OCI-LY3 (cell line): ENCODE measurements around the gene MUCL3.

ENCODE experiments used
- EZH2phosphoT487 ChIP-seq: fragments of 200-600 bp; shearing (Covaris generic); IDR thresholded peaks from 2 replicates; pipeline ENCODE4 v1.6.1; 2018; ENCODE audit warnings: antibody characterized with exemption, mixed run types, low read depth
- TF ChIP-seq, protein P1 (sequence below): fragments of 200-600, 300-600 bp; sonication (generic); IDR thresholded peaks from 2 replicates; pipeline ENCODE4 v1.5.1; 2014; ENCODE audit warnings: antibody characterized with exemption, low read length, low read depth

DNA sequence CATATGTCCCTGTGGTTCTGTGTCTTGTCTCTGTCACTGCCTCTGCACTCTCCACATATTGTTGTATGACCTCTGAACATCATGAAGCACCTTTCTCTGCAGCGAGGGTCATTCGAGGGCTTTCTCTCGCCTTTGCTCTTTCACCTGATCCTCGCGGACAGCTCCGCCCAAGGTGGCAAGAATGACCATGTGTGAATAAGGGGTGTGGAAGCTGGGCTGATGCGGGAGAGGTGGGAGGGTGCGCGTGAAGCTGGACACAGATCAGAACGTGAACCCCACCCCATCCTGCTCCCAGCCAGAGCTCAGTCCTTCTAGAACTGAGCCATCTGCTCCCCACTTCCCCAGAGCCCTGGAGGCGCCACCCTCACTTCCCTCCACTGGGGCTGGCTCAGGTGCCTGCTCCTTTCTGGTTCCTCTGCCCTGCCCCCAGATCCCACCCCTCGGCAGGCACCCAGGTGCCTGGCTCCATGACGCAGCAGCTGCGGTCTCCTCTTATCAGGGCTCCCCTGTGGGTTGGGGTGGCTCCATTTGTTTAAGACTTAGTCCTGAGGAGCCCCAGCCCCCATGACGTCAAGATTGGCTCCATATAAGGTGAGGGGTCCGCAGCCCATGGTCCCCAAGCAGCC lies at the start of gene MUCL3:
- TF ChIP-seq, protein P1, sequence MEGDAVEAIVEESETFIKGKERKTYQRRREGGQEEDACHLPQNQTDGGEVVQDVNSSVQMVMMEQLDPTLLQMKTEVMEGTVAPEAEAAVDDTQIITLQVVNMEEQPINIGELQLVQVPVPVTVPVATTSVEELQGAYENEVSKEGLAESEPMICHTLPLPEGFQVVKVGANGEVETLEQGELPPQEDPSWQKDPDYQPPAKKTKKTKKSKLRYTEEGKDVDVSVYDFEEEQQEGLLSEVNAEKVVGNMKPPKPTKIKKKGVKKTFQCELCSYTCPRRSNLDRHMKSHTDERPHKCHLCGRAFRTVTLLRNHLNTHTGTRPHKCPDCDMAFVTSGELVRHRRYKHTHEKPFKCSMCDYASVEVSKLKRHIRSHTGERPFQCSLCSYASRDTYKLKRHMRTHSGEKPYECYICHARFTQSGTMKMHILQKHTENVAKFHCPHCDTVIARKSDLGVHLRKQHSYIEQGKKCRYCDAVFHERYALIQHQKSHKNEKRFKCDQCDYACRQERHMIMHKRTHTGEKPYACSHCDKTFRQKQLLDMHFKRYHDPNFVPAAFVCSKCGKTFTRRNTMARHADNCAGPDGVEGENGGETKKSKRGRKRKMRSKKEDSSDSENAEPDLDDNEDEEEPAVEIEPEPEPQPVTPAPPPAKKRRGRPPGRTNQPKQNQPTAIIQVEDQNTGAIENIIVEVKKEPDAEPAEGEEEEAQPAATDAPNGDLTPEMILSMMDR = no peak
- no peak for TF ChIP-seq EZH2phosphoT487
